Glomerular endothelial cell (primary cell): ENCODE results near the gene MVB12A. TPM values are rescaled to one million over a fixed set of nuclear protein-coding genes. Genes with fewer than 3 reads are reported as not detected.

ENCODE experiments used
- DNase-seq: peaks from one replicate; pipeline ENCODE4 v3.0.0-alpha.2; 2011; ENCODE audit warnings: low read depth, low spot score; ENCODE audit errors: extremely low read depth
- total RNA-seq: library from RNA; depleted of rRNA; stranded (reverse); fragments of >200 nt; gene quantifications from 2 replicates; pipeline ENCODE4 v1.2.3, GENCODE V29; 2015

MVB12A gene
- total RNA-seq, 1 donor from 2014 or later, result 88.2 TPM

DNA sequence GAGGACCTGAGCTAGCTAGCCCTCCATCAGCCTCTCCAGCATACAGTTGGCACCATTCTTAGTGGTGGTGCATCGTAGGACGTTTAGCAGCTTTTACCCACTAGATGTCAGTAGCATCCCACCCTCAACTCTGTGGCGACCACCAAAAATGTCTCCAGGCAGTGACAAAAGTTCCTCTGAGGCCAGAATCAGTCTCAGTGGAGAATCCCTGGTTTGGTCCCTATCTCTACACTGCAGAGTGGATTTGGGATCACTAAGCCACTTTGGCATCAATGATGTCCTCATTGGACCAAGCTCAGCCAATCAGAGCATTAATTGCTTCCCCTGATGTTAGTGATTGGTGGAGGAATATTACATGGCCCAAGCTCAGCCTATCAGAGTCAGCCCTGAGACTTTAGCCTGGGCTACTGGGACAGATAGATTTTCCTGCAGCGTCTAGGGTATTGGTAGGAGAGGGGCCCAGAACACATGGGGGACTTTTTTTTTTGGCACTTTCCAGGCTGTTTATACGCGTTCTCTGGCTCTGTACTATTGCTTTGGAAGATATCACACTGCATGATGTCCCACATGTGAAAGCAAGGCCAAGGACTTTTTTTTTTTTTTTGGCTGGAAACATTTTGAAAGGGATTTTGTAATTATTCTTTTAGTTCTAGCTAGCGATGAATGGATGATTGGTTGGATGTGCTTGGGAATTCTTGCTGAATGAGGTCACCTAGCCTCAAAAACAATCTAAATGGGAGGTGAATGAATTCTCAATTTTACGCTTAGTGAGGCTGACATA, 21.6 kb downstream of the MVB12A start:
- DNase-seq, result no peak

DNA sequence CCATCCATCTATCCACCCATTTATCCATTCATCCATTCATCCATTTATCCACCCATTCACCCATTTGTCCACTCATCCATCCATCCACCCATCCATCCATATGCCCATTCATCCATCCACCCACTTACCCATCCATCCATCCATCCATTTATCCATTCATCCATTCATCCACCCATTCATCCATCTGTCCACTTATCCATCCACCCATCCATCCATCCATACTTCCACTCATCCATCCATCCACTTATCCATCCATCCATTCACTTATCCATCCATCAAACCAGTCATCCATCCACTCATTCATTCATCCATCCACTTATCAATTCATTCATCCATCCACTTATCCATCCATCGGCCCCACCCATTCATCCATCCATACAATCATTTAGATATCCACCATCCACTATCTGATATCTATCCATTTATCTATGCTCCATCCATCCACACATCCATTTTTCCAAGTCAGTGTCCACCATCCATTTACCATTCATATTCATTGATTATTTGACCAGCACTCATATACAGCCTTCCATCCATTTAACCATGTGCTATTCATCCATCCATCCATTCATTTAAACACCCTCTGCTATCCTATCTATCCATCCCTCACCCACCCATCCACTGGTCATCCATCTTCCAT, 25.8 kb downstream of the MVB12A start:
- DNase-seq, result no peak

DNA sequence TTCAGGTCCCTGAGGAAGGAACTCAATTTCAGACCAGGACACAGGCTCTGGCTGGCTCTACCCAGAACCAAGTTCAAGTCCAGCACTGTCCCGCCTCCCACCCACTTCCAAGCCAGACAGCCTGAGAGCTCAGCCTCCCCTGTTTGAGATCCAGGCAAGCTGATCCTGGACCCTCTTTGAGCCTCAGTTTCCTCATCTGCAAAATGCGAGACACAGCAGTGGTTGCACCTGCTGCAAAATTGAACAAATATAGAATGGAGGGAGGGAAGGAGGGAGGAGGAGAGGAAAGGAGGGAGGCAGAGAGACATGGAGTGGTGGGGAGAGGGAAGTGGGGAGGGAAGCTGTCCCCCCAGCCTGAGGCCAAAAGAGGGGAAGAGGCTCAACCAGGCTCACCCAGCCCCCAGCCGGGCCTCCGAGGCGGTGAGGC, 27.9 kb downstream of the MVB12A start:
- no peak for DNase-seq

DNA sequence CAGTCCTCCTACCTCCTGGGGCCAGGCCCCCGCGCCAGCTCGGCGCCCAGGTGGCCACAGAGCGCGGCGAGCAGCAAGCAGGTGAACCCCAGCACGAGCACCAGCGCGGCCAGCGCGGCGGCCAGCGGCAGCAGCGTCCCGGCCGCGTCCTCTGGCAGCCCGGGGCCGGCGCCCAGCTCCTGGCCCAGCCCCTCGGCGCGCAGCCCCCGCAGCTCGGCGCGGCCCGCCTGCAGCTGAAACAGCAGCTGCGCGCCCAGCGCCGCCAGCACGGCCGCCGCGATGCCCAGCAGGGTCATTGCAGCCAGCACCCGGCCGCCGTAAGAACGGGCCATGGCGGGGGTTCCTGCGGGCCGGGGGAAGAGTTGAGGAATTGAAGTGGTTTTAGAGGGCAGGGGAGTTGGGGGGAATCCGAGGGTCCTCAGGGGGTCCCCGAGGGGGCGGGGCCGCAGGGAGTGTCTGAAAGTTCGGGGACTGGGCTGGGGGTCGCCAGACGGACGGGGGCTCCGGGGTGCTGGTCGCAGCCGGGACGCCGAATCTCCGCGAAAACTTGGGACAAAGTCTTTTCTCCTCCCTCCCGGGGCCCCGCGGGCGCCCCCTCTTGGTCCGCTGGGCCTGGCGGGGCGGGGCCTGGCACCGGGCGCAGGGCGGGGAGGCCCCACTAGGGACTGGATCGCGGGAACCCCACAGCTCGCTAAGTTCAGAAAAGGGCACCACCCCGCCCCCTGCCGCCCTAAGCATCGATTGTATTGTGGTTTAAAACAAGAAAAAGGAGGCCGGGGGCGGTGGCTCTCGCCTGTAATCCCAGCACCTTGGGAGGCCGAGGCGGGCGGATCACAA, 28.5 kb downstream of the MVB12A start, which contains the start of gene TMEM221:
TSS of gene TMEM221 (minus strand) at position 538 of the 837 bp plus-strand sequence. CDS start at position 332, 206 bp downstream.
- no peak for DNase-seq

DNA sequence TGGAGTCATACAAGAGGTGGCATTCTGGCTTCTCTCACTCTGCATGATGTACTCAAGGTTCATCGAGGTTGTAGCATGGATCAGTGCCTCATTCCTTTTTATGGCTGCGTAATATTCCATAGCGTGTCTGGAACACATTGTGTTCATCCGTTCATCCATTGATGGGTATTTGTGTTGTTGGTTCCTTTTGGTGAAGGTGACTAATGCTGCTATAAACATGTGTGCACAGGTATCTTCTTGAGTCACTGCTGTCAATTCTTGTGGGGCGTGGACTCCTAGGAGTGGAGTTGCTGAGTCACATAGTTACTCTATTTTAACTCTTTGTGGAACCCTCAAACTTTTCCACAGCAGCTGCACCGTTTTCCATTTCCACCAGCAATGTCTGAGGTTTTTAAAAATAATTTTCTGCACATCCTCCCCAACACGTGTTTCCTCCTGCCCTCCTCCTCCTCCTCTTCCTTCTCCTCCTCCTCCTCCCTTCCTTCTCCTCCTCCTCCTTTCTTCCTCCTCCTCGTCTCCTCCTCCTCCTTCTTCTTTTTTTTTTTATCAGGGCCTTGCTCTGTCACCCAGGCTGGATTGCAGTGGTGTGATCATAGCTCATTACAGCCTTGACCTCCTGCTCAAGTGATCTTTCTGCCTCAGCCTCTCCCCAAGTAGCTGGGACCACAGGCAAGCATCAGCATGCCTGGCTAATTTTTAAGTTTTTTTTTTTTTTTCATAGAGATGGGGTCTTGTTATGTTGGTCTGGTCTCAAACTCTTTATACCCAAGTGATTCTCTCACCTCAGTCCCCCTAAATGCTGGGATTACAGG, 30.6 kb downstream of the MVB12A start:
- no peak for DNase-seq

DNA sequence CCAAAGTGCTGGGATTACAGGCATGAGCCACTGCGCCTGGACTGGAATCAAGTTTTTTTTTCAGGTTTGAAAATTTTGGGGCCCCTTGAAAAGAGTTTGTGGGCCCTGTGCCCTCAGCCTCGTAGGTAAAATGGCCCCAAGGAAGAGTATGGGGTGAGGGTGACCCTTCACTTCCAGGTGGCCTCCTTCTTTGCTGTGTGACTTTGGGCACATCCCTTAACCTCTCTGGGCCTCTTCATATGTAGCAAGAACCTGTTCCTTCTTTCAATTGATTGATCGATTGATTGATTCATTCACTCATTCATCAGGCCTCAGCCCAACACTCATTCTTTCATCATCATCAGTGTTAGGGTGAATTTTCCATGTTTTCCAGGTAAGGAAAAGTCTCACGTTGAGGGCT, 32.0 kb downstream of the MVB12A start:
- DNase-seq, result no peak

DNA sequence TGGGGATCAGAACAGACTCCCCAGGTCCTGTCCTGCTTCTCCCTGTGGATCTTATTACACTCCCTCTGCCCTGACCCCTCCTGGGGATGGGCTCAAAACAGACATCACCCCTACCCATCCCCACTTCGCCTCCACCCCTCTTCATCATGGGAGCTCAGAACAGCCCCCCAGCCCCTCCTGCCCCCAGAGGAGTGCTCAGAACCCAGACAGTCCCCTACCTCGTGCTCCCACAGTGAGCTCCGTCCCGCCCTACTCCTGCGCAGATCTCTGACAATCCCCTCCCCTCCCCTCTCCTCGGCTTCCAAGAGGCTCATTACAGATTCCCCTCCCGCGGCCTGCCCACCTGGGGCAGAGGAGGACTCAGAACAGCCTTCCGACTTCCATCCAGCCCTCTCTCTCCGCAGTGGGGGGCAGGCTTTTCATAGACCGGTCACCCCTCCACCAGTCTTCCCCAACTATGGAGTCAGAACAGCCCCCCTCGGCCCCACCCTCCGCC, 34.8 kb downstream of the MVB12A start:
- no peak for DNase-seq

DNA sequence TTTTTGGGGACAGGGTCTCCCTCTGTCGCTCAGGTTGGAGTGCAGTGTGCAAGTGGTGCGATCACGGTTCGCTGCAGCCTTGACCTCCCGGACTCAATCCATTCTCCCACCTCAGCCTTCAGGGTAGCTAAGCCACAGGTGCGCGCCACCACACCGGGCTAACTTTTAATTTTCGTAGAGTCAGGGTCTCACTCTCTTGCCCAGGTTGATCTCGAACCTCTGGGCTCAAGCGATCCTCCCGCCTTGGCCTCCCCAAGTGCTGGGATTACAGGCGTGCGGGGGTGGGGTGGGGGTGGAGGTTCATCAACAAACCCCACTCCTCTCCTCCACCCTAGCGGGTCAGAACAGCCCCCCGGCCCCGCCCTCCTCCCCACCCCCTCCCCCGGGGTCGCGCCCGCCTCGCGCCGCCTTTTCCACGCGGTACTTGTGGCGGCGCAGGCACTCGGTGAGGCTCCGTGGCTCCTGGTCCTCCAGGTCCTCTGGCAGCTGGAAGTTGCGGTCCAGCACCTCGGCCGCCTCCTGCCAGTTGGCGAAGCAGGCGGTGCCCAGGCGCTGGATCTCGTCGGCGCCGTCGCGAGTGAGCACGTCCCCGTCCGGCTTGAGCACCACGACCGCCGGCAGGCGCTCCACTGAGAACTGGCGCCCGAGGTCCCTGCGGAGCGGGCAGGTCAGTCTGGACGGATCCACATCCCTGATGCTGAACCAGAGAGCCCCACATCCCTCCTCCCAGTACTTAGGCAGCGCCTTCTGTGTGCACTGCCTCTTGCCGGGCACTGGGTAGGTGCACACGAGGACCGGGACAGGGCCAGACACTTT, 35.7 kb downstream of the MVB12A start:
- no peak for DNase-seq

DNA sequence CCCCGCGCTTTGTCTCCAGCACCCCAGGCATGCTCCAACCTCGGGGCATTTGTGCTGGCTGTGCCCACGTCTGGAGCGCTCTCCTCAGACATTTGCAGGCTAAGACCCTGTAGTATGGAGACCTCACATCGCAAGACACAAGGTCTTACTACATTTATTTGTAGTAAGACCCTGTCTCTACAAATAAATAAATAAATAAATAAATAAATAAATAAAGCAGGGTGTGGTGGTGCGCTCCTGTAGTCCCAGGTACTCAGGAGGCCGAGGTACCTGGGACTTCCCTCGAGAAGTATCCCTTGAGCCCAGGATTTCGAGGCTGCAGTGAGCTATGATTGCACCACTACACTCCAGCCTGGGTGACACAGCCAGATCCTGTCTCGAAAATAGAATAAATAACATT, 36.3 kb downstream of the MVB12A start:
- DNase-seq, result no peak

DNA sequence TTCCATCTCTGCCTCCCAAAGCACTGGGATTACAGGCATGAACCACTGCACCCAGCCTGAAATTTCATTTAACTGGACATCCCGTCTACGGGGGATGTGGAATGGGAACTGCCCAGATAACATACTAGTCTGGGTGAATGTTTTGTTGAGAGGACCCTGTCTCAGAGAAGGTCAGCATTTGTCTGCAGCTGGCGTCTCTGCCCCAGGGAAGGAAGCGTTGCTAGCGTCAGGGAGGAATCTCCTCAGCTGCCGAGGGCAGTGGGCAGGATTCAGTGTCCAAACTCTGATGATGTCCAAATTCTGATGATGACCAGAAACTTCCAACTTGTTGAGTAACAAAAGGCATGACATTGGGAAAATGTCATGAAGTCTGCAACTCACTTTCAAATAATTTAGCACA, 37.8 kb downstream of the MVB12A start:
- DNase-seq, result no peak

DNA sequence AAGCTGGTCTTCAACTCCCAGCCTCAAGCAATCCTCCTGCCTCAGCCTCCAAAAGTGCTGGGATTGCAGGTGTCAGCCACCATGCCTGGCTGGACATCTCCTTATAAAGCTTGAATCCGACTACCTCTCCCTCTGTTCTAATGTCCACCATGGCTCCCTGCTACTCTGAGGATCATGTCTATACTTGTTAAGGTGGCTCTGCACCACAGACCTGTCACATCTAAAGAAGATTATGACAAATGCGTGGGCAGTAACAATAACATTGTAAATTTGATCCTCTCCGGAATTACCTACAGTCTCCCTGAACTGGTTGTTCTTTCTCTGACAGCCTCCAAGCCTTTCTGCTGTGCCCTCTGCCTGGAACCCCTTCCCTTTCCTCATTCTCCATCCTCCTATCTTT, 39.1 kb downstream of the MVB12A start:
- no peak for DNase-seq

DNA sequence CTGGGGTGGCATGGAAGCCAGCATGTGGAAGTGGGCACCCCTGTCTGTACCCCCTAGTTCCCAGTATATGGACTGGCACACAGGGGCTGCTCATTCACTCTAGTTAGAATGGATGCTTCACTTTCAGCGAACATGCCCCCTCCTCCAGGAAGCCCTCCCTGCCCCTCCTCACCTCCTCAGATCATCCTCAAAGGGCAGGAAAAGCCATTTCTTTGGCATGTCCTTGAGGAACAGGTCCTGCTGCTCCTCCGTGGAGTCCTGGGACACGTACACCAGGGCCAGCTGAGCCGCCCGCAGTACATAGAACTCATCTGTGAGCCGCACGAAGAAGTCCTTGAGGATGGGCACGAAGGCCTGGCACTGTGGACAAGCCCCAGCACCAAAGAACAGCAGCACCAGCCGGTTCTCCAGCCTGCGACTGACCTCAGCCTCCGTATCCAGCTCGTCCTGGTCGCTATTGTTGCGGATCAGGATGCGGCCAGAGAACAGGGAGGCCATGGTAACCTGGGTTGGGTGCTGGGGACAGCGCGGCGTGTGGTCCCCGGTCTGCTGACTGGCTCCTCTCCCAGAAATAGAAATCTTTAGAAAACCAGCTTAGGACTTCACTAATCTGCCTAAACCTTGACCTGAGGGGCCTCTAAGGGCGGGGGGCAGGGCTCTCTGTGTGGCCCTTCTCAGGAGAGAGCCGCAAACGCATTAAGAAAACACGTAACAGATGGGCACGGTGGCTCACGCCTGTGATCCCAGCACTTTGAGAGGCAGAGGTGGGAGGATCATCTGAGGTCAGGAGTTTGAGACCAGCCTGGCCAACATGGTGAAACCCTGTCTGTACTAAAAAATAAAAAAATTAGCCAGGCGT, 40.8 kb downstream of the MVB12A start, which contains the start of gene NXNL1:
TSS of gene NXNL1 (minus strand) at position 555 of the 859 bp plus-strand sequence. CDS start at position 498, 57 bp downstream.
- DNase-seq, result no peak

DNA sequence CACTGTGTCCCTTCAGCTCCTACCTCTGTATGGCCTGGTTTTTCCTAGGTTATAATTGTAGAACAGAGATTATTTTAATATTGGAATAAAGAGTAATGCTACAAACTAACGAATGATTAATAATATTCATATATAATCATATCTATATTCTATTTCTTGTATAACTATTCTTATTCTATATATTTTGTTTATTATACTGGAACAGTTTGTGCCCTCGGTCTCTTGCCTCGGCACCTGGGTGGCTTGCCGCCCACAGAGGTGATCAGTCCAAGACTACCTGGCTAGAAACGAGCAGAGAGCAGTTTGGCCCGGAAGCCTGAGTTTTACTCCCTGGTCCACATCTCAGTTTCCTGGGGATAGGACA, 46.6 kb downstream of the MVB12A start:
- DNase-seq, result no peak

DNA sequence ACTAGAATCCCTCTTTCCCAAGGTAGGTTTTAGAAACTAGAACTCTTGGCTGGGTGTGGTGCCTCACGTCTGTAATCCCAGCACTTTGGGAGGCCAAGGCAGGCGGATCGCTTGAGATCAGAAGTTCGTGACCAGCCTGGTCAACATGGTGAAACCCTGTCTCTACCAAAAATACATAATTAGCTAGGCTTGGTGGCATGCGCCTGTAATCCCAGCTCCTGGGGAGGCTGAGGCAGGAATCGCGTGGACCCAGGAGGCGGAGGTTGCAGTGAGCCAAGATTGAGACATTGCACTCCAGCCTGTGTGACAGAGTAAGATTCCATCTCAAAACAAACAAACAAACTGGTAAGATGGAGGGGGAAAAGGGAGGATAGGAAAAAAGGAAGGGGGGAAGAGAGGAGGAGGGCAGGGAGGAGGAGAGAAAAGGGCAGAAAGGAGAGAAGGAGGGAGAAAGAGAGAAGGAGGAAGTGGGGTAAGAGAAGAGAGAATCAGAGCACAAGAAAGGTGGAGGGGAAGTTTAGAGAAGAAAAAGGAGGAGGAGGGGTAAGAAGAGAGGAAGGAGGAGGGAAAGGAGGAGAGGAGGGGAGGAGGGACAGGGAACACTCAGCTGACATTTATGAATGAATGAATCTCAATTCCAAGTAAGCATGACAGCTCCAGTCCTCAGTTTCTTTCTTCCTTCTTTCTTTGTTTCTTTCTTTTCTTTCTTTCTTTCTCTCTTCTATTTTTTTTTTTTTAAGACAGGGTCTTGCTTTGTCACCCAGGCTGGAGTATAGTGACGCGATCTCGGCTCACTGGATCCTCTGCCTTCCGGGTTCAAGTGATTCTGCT, 47.8 kb downstream of the MVB12A start:
- DNase-seq, result no peak

DNA sequence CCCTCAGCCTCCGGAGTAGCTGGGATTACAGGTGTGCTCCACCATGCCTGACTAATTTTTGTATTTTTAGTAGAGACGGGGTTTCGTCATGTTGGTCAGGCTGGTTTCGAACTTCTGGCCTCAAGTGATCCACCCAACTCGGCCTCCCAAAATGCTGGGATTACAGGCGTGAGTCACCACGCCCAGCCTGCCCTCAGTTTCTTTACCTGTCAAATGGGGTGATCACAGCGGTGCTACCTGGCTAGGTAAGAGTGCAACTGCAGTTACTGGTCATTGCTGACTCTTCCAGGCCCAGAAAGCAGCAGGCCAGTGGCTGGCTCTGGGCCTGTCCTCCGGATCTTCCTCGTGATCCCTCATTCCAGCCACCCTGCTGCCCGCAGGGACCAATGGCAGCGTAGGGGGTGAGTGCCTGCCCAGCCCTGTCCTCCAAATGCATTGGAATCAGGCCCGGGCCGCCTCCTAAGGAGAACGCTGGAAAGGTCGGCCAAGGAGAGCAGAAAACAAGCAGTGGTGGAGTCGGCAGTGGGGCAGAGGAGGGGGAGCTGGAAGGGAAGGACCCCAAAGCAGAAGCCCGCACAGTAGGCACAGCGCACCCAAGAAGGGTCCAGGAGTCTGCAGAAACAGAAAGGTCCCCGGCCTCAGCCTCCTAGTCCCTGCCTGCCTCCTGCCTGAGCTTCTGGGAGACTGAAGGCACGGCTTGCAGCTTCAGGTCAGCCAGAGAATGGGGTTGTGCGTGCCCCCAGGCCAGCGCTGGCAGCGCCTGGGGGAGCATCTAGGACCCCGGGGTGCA, 48.6 kb downstream of the MVB12A start:
- DNase-seq, result no peak

DNA sequence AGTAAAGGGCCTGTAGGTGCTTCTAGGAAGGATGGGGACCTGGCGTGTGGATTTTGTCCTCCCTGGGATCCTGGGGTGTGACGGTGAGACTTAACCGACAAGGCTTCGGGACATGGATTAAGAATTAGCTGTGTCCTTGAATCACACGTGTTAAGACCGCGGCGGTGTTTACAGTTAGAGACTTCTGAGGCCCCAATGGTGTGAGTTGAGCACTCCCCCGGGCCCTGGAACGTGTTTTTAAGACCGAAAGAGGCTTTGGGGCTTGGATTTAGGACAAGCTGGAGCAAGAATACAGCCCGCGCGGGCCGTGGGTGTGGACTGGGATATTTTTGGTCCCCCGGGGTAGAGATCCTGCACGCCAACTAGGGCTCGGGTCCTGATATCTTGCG, 49.2 kb downstream of the MVB12A start:
- DNase-seq, result no peak

DNA sequence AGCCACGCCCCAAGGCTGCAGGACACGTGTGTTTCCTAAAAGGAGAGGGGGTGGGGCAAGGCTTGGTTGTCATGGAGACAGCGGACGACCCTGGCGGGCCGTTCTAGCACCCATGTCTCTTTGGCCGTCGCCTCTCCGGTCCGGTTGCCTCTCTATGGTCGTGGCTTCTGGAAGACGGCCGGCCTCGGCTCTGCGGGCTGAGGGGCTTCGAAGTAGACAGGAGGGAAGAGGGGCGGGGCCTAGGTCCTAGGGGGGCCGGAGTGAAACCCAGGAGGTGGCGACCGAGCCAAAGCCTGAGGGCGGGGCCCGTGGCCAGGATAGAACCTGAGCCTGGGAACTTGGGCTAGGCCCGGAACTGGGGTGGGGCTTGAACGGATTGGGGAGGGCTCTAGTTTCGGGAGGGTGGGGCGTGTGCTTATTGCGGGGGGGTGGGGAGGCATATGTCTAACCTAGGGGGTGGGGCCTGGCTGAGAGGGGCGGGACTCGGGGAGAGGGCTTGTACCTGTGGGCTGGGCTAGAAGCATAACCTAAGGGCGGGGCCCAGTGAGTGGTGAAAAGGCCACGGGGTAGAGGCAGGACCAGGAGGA, 49.7 kb downstream of the MVB12A start:
- no peak for DNase-seq
